NCI-H2196 (cell line): ENCODE measurements around the gene PDE4D.
"Not testable (repeated sequence)": the region's sequence is repeated elsewhere in the genome, so short reads cannot be mapped to it uniquely, and the experiment has no call there.

Experiments used
- DNase-seq: peaks from one replicate; lab custom pipeline; 2025; ENCODE audit not compliant: unreplicated experiment; lab: John Stamatoyannopoulos, UW

Gene PDE4D

DNA sequence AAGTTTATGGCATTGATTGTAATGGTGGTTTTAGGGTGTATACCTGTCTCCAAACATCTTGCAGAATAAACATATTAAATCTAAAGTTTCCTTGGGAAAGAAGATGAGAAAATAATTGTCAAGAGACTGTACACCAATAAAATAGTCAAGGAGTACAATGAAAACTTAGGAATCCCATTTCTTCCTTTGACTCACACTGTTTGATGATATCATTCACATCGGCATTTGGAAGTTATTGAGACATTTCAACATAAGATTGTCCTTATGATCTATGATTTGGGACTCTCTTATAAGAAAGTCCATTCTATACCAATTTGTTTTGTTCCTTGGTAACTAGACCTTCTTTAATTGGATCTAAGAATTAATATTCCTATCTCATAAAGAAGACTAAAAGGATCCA lies 828.0 kb downstream of the PDE4D start:
- DNase-seq, result no peak

DNA sequence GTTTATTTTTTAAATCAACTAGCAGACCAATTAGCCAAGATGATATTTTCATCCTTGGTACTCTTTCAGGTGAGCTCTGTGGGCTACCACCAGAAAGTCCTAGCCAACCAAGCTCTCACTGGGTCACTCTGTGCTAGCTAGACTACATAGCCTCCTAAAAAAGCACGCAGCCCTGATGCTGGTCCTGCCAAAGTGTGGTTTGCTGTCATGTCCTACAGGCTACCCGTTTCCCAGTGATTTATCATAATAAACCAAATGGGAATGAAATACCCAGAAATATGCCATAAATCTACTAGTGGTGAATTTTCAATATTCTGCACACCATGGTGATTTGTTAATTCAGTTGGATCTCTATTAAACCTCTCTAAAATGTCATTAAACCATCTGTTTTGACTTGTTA lies 829.2 kb downstream of the PDE4D start:
- no peak for DNase-seq

DNA sequence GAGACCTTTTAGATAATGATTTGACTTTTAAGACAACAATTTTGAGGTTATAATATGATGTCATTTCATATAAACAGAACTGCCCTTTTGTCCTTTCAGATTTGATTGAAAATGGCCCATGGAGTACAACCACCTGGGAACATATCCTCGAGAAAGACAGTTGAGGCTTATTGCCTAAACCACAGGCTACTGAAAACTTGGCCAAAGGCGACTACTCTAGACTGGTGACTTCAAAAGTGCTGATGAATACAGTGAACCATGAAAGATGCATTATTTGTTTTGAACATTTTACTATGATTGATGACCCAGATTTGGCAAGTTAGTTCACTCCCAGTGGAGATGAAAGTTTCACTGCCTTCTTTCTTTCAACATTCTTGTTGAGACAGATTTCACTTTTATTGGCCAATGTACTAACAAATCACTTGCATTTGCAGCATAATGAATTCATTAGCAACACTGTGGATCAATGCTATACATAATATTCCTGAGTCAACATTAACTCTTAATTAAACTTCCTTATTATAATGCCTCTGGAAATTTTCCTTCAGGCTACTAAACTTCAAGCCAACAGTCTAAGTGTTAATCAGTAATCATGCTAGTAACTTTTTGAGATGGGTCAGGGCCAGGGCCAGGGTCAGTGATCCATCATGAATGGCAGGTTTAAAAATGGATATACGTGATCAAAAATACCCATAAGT lies 830.4 kb downstream of the PDE4D start:
- no peak for DNase-seq

DNA sequence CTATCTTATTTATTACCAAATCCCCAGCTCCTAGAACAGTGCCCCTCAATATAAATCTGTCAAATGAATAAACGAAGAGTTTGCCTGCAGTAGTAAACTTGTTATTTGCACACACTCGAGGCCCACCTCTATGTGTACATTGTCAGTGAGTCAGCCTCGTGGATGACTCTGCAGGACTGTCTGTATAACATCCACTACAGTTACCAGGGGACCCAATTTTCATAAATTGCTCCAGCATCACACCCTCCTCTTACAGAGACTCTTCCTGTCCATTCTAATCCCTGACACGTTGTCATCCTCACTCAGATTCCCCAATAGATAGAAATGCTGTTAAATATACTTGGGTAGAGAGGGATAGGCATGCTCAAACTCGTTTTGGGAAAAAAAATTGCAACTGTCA lies 832.1 kb downstream of the PDE4D start:
- no peak for DNase-seq

DNA sequence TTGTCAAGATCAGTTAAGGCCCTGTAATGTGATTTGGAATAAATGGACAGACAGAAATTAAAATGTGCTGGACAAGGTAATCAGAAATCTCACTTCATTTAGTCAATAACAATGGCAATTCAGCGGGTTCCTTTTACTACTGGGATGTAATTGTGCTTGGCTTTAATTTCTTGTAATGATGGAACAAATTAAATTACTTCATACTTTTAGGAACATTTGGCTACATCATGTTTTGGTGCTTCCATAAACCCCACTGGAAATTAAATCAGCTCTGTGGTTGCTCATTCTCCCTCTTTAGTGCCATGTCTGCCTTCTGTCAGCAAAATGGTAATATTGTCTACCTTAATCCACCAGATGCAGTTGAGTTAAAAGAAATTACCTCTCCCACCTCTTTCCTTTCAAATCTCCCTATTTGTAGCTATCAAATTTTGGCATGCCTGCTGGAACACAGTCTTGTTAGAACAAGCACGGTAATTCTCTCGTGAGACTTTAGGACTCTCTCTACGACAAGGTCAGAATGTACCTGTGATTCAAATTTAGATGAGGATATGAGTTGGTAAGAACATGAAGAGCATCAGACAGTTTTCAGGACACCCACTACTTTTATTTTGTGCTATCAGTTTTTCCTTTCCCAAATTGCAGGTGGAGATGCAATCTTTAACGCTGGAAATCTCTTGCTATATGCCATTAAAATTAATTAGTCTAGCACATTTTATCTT lies 834.4 kb downstream of the PDE4D start:
- DNase-seq, result no peak

DNA sequence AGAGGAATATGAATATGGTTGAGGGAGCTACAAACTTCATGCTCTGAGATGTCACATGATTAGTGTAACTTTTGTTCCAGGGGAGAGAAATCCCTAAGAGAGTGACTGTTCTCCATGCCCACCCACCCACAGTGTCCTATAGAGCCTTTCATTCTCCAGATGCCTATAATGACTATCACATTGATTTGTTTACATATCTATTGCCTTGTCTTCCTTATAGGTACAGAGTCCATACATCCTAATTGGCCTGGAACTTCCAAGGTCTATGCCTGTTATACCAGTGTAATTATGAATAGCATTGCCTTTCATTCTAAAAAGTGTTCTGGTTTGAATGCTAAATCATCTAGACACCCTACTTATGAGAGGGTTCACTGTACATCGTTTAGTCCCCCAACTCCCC lies 835.3 kb downstream of the PDE4D start:
- no peak for DNase-seq

DNA sequence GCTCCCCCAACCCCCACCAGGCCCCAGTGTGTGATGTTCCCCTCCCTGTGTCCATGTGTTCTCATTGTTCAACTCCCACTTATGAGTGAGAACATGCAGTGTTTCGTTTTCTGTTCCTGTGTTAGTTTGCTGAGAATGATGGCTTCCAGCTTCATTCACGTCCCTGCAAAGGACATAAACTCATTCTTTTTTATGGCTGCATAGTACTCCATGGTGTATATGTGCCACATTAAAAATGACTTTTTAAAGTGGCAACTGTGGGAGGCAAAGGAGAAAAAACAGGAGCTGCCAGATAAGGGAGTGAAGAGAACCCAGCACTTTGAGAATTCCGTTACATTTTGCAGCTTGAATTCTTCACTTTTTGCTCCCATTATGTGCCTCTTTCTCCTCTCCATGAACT lies 836.9 kb downstream of the PDE4D start:
- DNase-seq, result not testable (repeated sequence)

DNA sequence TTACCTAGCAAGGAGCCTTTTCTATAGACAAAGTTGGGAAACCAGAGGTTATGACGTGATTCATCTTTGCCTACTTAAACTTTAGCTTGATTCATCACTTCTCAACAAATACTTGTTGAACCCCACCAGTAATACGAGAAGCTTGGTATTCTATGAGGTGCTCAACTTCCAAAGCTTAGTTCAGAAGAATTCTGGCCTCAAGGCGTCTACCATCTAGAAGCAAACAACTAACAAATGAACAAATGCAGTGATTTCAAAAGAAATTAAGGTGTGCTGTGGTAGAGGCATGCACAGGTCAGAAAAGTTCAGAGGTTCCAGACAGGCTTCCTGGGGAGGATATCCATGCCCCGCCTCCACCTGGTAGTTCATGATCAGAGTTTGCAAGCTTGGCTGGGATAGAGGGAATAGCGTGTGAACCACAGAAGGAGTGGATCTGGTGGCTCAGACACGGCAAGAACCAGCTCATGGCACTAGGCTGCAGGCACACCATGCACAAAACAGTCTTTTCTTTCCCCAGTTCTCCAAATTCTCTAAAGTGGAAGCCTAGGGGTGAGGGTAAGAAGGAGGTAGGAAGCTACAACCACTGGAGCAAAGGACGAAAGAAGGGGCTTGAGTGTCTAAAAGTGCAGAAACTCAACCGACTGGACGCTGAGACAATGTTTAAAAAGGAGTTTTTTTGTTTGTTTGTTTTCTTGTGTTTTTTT lies 837.6 kb downstream of the PDE4D start:
- no peak for DNase-seq

DNA sequence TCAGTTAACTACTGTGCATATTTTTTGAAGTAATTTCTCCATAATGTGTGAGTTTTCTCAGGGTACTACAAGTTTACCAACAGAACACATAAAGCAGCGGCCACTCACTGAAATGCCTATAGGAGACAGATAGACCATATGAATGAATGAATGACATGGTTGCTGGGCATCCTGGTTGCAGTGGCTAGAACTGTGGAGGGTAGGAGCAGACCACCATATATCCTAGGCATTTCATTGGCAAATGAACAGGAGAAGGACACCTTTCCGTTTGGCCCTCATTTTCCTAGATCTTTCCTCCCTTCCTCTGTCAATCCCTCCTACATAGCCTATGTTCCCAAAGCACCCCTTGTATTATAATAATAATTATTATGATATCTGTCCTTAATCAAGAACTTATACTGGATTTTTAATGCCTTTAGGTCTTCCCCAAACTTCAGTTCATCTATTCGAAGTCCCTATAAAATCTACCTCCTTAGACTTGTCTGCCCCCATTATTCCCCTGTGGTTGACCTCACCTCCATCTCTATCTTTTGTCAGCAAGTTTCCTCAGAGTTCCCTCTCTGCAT lies 838.5 kb downstream of the PDE4D start:
- no peak for DNase-seq

DNA sequence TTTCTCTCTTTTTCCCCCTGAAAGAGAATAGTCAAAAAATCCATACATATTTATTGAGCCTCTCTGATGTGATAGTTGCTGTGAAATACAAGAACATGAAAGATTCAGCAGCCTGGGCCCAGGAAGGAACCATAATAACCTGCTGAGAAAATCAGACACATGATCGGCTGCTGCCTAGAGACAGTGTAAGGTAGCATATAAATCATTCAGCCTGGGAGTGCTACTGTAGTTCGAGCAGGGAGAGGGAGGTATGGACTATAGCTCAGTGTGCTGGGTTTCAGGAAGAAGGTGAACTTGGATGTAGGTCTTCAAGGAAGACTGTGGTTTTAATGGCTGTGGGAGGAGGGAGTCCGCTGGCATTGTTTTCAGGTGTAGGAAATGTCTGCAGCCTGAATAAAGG lies 841.6 kb downstream of the PDE4D start:
- no peak for DNase-seq

DNA sequence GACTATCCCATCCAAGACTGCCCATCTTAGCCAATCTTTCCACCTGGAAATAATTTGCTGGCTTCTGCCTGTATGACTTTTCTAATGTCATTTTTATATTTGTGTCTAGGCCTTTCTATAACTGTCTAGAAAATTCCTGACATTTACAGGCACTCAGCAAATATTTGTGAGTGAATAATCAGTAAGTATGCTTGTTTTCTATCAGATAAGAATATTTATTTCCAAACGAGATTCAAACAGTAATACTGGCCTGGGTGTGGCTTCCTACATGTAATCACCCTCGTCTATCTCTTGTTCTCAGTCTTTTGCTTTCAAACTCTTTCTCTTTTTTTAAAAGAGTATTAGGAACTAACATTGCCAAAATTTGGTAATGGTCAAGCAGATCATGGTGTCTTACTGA lies 844.4 kb downstream of the PDE4D start:
- DNase-seq, result no peak

DNA sequence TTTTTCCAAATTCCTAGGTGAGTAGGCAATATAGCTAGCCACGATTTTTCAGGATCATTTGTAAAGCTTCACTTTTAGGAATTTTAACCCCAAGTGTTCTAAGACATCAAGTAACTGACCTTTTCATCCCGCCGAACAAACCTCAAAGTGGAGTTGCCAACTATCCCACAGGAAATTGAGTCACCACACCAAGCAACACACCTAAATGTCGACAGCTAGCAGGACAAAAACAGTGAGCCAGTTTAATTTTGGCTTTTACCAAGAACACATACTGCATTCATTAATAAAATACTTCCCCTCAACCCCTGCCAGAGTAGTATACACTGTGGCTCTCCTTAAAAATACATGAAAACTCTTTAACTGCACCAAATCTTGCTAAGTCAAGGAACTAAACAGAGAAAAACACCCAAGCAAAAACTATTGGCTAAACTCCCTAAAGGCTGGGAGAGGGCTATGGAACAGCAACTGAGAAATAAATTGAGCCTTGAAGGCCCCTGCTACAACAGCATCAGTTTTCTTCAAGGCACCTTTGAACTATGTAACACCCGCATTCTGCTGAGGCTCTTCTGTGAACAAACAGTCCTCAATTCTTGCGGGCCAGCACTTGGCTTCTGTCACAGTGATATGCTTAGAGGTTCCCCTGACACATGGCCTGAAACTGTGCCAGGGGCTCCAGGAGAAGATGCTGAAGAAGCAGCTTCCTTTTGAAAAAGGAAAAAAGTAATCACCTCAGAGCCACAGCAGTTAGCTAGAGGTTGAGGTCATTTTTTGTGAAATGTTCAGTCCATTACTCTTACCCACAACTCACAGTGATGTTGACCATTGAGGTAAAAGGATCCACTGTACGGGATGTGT lies 851.1 kb downstream of the PDE4D start:
- DNase-seq, result no peak

DNA sequence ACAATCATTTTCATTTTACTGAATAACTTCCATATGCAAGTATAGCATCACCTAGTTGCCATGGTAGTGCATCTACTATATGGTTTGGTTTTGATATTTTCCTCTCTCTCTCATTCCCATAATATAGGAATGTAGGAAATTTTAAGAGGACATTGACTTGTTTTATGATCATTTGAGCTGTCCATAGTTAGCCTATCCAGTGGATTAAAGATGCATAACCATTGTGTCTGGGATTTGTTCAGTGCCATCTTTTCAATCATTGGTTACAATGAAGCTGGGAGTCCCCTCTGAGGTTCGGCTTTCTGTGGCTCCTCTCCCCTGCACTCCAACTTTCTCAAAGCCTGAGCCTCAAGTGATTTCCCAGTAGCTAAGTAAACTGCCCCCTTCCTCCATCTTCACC lies 852.2 kb downstream of the PDE4D start:
- no peak for DNase-seq

DNA sequence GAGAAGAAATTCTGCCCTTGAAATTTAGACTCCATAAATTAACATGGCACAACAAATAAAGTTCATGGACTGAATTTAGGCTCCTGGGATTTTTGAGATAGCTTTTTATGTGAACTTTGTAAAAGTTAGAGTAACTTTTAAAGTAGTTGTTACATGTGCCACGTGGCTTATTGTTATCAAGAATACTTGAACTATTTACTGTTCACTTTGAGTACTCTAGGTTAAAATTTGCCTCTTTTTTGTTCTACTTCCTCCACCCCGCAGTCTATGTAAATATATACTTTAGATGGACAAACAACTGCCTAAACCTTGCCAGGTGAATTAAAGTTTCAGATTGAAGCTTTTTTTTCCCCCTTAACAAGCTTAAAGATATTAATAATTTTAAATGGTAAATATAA lies 852.7 kb downstream of the PDE4D start:
- no peak for DNase-seq

DNA sequence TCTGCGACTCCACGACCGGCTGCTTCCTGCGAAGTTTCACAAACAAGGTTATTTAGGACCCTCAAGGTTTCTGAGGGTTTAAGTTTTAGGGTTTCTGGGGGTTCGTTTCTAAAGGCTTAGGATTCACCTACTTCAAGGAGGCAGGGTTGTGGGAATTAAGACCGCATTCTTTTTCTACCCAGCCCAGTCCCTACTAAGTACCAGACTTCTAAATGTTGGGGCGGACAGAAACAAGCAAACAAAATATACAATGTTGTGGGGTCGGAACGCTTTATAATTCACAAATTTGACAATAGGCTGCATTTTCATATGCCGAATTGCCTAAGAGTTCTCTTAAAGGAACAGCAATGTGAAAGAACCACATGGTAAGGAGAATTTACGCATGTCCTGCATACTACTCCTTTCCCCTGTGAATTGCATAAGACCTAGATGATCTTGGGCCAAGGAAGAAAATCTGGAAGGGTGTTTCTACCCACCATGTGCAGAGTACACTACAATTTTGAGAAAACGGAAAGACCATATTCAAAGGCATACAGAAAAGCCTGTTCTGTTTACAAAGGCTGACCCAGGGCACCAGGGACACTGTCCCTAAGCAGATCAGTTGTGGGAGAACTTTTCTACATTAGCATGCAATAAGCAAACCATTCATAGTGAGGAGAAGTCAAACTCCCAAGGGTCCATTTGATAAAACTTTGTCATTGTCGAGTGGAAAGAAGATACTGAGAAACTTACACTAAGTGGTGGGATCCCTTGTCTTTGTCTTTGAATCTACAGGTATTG lies 853.3 kb downstream of the PDE4D start:
- no peak for DNase-seq

DNA sequence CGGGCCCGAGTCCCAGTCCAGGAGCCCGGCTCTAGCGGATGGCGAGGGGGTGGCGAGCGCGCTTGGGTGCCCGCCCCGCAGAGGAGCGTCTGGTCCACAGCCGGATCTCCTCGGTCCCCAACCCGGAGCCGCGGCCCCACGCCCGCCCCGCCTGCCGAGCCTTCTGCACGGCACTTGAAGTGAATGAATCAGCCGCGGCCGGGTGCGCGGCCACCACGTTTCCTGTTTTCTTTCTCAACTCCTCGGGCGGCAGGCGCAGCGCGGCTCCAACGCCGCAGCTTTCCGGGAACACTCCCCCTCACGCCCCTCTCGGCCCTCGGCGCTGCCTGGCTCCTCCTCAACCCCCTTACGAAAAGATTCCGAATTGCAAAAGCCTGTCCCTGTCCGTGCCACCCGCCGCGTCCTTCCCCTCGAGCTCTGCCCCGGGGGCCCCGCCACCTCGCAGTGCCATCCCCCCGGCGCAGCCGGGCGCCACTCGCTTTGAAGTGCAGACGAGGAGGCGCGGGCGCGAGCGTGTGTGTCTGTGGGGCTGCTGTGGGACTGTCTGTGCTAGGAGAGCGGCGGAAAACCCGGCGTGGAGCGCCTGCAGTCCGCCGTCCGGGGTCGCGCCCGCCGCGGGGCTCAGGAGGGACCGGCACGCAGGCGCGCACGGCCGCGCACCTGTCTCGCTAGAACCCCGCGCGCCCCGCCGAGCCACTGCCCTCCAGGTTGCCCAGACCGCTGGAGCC lies 854.1 kb downstream of the PDE4D start:
- DNase-seq, result no peak

DNA sequence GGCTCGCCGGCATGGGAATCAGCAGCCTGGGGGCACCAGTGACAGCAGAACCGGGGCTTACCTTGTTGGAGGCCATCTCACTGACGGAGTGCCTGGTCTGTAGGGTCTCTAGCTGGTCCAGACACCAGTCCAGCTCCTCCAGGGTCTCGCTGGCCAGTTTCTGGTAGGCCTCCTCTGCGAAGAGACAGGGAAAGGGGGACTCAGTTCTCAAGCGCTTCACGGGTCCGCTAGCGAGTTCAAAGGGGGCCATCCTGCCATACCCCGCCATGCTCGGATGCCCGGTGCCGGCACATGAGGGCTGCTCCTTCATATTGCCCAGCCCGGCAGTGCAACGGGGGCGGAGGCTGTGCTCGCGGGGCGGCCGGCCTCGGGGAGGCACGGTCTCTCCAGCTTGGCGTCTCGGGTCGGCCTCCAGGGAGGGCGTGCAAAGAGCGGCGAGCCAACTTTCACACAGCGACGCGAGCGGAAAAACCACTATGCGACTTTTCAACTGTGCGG lies 854.7 kb downstream of the PDE4D start:
- no peak for DNase-seq

DNA sequence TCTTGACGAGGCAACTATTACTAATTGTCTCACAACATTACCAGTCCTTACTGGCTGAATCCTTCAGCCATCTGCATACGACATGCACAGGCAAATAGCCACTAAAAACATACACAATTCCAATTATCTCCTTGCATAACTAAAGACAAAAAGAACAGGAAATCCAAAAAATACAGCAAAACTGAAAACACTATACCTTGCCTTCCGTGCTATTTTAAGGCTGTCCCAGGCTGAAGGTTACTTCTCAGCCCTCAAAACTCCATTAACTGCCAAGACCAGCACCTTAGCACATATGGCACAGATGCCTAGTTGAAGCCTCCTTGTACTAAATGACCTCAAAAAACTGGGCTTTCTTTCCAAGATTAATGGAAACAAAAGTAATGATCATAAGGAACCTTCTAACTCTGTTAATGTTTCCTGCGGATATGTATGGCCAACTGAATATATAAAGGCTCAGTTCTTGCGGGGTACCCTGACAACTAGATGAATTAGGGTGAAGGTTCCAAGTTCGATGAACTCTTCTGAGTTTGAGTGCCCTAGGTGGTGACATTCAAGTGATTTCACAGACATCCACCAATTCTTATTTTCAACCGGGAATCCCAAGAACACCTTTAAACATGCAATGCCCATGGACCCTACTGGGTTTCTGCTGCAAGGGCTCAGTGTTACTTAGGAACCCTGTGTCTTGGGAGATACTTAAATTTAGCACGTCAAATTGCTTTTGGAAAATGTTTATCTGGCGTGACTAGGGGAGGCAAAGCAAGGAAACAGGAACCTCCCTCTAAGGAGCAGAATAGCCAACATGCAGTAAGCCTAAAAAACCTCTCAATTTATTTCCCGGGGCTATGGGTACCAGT lies 855.4 kb downstream of the PDE4D start:
- DNase-seq, result no peak
